ENCODE measurements around the gene SH3PXD2B. TPM values are rescaled to one million over a fixed set of nuclear protein-coding genes. Genes with fewer than 3 reads are reported as not detected.
"Not testable (repeated sequence)": the region's sequence is repeated elsewhere in the genome, so short reads cannot be mapped to it uniquely, and the experiment has no call there.

Gene SH3PXD2B
- total and polyA plus RNA-seq, 10 of the 15 experiments (the other 5 are each of a cell fraction or from before 2014, with no cell fraction given), result 0.05 to 1.6 (median 0.57) TPM

- H4K20me1 ChIP-seq (ENCODE audit: control insufficient read depth, insufficient read depth); H3K79me2 ChIP-seq (ENCODE audit: control insufficient read depth, insufficient read depth, low read length); POLR2A ChIA-PET; FAIRE-seq; RAD21 ChIA-PET (ENCODE audit: unreplicated experiment); H3K9me3 ChIP-seq (replicated peaks; ENCODE audit: control insufficient read depth, insufficient read depth, low read length); CTCF ChIA-PET; H3K27me3 ChIP-seq (replicated peaks in 1 of 2; ENCODE audit: control insufficient read depth in 2 of 2, insufficient read depth in 2 of 2, low read length in 1 of 2); H3K4me2 ChIP-seq (ENCODE audit: control insufficient read depth, insufficient read depth); H2AFZ ChIP-seq (ENCODE audit: control insufficient read depth, low read depth, low read length); in situ Hi-C loops (cut with MboI); H3K4me1 ChIP-seq (ENCODE audit: control insufficient read depth, insufficient read depth, low read length); DNase-seq (ENCODE audit: low read depth, low spot score); BruUV-seq (replicated peaks); H3K4me3 ChIP-seq; ATAC-seq; H3K27ac ChIP-seq (ENCODE audit: control insufficient read depth, insufficient read depth); H3K9ac ChIP-seq (ENCODE audit: control insufficient read depth, insufficient read depth, low read length); SMC1A ChIA-PET (ENCODE audit: uncharacterized antibody, unreplicated experiment); intact Hi-C loops (cut with micrococcal nuclease; ENCODE audit: unreplicated experiment); H3K36me3 ChIP-seq (ENCODE audit: control insufficient read depth in 2 of 2, insufficient read depth in 2 of 2, low read length in 1 of 2): not testable (repeated sequence)
- peak; percentile 20 for TF ChIP-seq SKIL (IDR thresholded peaks at IDR 0.05; ENCODE audit: low read depth, poor library complexity, severe bottlenecking)
- 68% methylated on average over 8 of the region's 8 CpGs for WGBS (ENCODE audit: insufficient coverage, insufficient replicate concordance, low lambda C conversion rate, missing lambda C conversion rate)
Observed at GRCh38 chr5:172396994-172397393, 57.3 kb downstream of the SH3PXD2B start.

GRCh38 chr5:172396220-172396619 is 58.1 kb downstream of the SH3PXD2B start:
- in situ Hi-C loops (cut with MboI), result no loop called here

More at GRCh38 chr5:172396220-172396619, 58.1 kb downstream of the SH3PXD2B start:
- TF ChIP-seq ZNF592 (IDR thresholded peaks at IDR 0.05), result no peak
- TF ChIP-seq MAX (IDR thresholded peaks at IDR 0.05; ENCODE audit: low read depth, low read length), result no peak
- TF ChIP-seq EP300 (IDR thresholded peaks at IDR 0.05; ENCODE audit: borderline replicate concordance in 1 of 2, control insufficient read depth in 1 of 2, low read depth in 2 of 2, low read length in 2 of 2), result no peak
- TF ChIP-seq RUNX3 (IDR thresholded peaks at IDR 0.05; ENCODE audit: low read length), result no peak
- no peak for TF ChIP-seq KDM1A (IDR thresholded peaks at IDR 0.05; ENCODE audit: borderline replicate concordance)
- no peak for TF ChIP-seq SKIL (IDR thresholded peaks at IDR 0.05; ENCODE audit: low read depth, poor library complexity, severe bottlenecking)
- TF ChIP-seq TAF1 (IDR thresholded peaks at IDR 0.05; ENCODE audit: borderline replicate concordance, low read depth, low read length), result no peak
- no peak for TF ChIP-seq NFXL1 (IDR thresholded peaks at IDR 0.05; ENCODE audit: borderline replicate concordance)
- H3K4me1 ChIP-seq (ENCODE audit: control insufficient read depth, insufficient read depth, low read length), result no peaks in the 10 kb centered on the region
- H3K4me3 ChIP-seq, result no peak overlapping the region
- DNase-seq (ENCODE audit: low read depth, low spot score), result no peak
- no peak overlapping the region for H3K27ac ChIP-seq (ENCODE audit: control insufficient read depth, insufficient read depth)
- POLR2A ChIA-PET, result no interaction called here
- no peak overlapping the region for H2AFZ ChIP-seq (ENCODE audit: control insufficient read depth, low read depth, low read length)
- H3K4me2 ChIP-seq (ENCODE audit: control insufficient read depth, insufficient read depth), result no peak overlapping the region
- no peak for FAIRE-seq
- intact Hi-C loops (cut with micrococcal nuclease; ENCODE audit: unreplicated experiment), result no loop called here
- no peaks in the 10 kb centered on the region for H3K79me2 ChIP-seq (ENCODE audit: control insufficient read depth, insufficient read depth, low read length)
- H3K27me3 ChIP-seq (replicated peaks in 1 of 2; ENCODE audit: control insufficient read depth in 2 of 2, insufficient read depth in 2 of 2, low read length in 1 of 2), result no peaks in the 10 kb centered on the region
- no peaks in the 10 kb centered on the region for H3K36me3 ChIP-seq (ENCODE audit: control insufficient read depth in 2 of 2, insufficient read depth in 2 of 2, low read length in 1 of 2)
- H3K9me3 ChIP-seq (replicated peaks; ENCODE audit: control insufficient read depth, insufficient read depth, low read length), result no peaks in the 10 kb centered on the region; the same call in 2 of the 3 replicates
- RAD21 ChIA-PET (ENCODE audit: unreplicated experiment), result no interaction called here
- no TSS peak for BruUV-seq (replicated peaks)
- SMC1A ChIA-PET (ENCODE audit: uncharacterized antibody, unreplicated experiment), result no interaction called here
- no peaks in the 10 kb centered on the region for H4K20me1 ChIP-seq (ENCODE audit: control insufficient read depth, insufficient read depth)
- WGBS (ENCODE audit: insufficient coverage, insufficient replicate concordance, low lambda C conversion rate, missing lambda C conversion rate), result 68% methylated on average over 3 of the region's 3 CpGs
- ATAC-seq, result no peak
- H3K9ac ChIP-seq (ENCODE audit: control insufficient read depth, insufficient read depth, low read length), result no peak overlapping the region
- CTCF ChIA-PET, result no interaction called here

All from GM12878 (cell line).